GM12875 (cell line): ENCODE measurements around the gene TNFAIP6.
"Not testable (repeated sequence)": the region's sequence is repeated elsewhere in the genome, so short reads cannot be mapped to it uniquely, and the experiment has no call there.

Experiments used
- H3K4me3 ChIP-seq: one replicate; pipeline ENCODE4 v1.5.1; 2011; ENCODE audit warnings: low read depth, low read length, control low read depth
- CTCF ChIP-seq: IDR thresholded peaks from 2 replicates; pipeline ENCODE4 v1.5.1; 2011; ENCODE audit warnings: low read depth, mild to moderate bottlenecking, control low read depth, inconsistent platforms, low read length, moderate library complexity, borderline replicate concordance; ENCODE audit not compliant: insufficient read depth

The TNFAIP6 gene, protein sequence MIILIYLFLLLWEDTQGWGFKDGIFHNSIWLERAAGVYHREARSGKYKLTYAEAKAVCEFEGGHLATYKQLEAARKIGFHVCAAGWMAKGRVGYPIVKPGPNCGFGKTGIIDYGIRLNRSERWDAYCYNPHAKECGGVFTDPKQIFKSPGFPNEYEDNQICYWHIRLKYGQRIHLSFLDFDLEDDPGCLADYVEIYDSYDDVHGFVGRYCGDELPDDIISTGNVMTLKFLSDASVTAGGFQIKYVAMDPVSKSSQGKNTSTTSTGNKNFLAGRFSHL

DNA sequence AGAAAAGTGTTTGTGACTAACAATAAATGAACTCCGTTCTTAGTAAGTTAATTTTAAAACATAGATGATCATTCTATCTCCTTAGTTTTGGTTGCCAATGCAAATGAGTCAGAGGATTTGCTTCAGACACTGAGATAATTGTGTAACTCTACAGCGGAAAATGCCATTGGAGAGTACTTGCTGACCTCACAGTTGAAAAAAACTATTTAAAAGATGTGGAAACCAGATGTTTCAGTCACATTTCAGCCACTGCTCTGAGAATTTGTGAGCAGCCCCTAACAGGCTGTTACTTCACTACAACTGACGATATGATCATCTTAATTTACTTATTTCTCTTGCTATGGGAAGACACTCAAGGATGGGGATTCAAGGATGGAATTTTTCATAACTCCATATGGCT is at the start of gene TNFAIP6:
TNFAIP6 (plus strand) TSS at position 234 of the 400 bp plus-strand sequence; CDS start at position 309, 75 bp downstream.
- H3K4me3 ChIP-seq: no peak within 1 kb of the TSS
- no peak for TF ChIP-seq CTCF

DNA sequence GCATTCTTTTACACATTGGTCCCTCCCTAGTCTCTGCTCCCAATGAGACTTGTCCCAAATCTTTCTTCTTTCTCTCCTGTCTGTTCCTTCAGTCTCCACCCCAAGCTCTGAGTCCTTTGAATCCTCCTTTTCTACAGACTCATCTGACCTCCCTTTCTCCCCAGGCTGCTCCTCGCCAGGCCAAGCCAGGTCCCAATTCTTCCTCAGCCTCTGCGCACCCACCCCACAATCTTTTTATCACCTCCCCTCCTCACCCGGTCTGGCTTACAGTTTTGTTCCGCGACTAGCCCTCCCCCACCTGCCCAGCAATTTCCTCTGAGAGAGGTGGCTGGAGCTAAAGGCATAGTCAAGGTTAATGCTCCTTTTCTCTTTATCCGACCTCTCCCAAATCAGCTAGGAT is 47.1 kb upstream of the TNFAIP6 start:
- not testable (repeated sequence) for H3K4me3 ChIP-seq

- H3K4me3 ChIP-seq: not testable (repeated sequence)
Observed at GRCh38 chr2:151312440-151312839, 45.0 kb upstream of the TNFAIP6 start.

- TF ChIP-seq CTCF: no peak
- no peak overlapping the region for H3K4me3 ChIP-seq
Observed at GRCh38 chr2:151315381-151315903, 42.0 kb upstream of the TNFAIP6 start.

- TF ChIP-seq CTCF: no peak
- no peak overlapping the region for H3K4me3 ChIP-seq
Observed at GRCh38 chr2:151325581-151326095, 31.8 kb upstream of the TNFAIP6 start.

DNA sequence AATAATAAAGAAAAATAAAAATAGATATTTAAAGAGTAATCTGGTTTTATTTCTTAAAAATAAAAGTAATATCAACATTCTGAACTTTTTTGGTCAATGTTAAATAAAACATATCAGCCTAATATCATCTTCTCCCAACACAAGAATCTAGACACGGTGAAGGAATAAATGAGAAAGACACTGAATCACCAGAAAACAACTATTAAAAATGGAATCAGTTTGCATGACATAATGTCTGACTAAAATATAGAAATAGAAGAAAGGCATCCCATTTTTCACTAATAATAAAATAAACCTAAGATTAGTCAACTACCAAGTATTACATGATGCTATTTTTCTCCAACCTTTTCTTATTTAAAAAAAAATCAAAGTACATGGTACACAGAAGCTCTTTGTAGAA is 30.8 kb upstream of the TNFAIP6 start:
- TF ChIP-seq CTCF: no peak

GRCh38 chr2:151329998-151330397 is 27.4 kb upstream of the TNFAIP6 start:
- no peak overlapping the region for H3K4me3 ChIP-seq
- no peak for TF ChIP-seq CTCF

More for the DNA sequence above, 30.8 kb upstream of the TNFAIP6 start:
- no peak overlapping the region for H3K4me3 ChIP-seq

DNA sequence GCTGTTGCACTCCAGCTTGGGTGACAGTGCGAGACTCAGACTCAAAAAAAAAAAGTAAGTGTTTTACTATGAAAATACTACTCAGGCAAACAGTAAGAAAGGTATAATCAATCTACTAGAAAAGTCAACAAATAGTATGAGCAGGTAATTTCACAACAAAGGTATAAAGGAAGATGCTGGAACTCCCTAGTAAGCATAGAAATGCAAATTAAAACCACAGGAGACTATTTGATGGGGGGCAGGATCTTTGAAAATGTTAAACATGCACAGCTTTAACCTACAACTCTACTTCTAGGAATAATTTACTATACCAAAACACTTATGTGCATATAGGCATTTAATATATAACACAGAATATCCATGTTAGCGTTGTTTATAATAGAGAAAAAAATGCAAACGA is 24.3 kb upstream of the TNFAIP6 start:
- H3K4me3 ChIP-seq: no peak overlapping the region
- TF ChIP-seq CTCF: no peak
